OCI-LY1 (cell line): ENCODE measurements around the gene NPW.

Experiments
- EZH2 ChIP-seq: fragments of 200-600 bp; sonication (generic), shearing (Covaris generic); IDR thresholded peaks from 2 replicates; pipeline ENCODE4 v1.8.0; 2017; ENCODE audit warnings: borderline replicate concordance, mixed run types, mild to moderate bottlenecking, antibody characterized with exemption, low read length, moderate library complexity, mixed read lengths
- TF ChIP-seq, protein P1 (sequence below): fragments of 200-600 bp; sonication (generic), shearing (Covaris generic); IDR thresholded peaks from 2 replicates; pipeline ENCODE4 v1.5.1; 2017; ENCODE audit warnings: mild to moderate bottlenecking, antibody characterized with exemption, low read length, moderate library complexity, mixed read lengths

DNA sequence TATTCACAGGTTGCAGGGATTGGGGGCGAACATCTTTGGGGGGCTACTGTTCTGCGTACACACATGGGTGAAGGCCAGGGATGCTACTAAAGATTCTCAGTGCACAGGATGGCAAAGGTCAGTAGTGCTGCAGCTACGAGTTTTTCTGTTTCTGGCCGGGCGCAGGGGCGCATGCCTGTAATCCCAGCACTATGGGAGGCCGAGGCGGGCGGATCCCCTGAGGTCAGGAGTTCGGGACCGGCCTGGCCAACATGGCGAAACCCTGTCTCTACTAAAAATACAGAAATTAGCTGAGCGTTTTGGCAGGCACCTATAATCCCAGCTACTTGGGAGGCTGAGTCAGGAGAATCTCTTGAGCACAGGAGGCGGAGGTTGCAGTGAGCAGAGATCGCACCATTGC is 6.1 kb upstream of the NPW start:
- TF ChIP-seq, protein P1, sequence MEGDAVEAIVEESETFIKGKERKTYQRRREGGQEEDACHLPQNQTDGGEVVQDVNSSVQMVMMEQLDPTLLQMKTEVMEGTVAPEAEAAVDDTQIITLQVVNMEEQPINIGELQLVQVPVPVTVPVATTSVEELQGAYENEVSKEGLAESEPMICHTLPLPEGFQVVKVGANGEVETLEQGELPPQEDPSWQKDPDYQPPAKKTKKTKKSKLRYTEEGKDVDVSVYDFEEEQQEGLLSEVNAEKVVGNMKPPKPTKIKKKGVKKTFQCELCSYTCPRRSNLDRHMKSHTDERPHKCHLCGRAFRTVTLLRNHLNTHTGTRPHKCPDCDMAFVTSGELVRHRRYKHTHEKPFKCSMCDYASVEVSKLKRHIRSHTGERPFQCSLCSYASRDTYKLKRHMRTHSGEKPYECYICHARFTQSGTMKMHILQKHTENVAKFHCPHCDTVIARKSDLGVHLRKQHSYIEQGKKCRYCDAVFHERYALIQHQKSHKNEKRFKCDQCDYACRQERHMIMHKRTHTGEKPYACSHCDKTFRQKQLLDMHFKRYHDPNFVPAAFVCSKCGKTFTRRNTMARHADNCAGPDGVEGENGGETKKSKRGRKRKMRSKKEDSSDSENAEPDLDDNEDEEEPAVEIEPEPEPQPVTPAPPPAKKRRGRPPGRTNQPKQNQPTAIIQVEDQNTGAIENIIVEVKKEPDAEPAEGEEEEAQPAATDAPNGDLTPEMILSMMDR = no peak
- no peak for TF ChIP-seq EZH2
